Activated B cell treated with CpG ODN at 0.5 μM for 24 hours (primary cell): ENCODE measurements around the gene COQ8A. TPM values are rescaled to one million over a fixed set of nuclear protein-coding genes. Genes with fewer than 3 reads are reported as not detected.

Source experiments
- ATAC-seq: fragments of 200-7000 bp; cut with Tn5 transposase; one replicate; pipeline ENCODE4 v1.10.0; 2021; ENCODE audit warnings: low read depth, mild to moderate bottlenecking, moderate library complexity
- CTCF ChIA-PET: fragments of 350-600 bp; sonication (Branson Sonifier 250); formaldehyde crosslinking; loops from one replicate; lab custom pipeline; 2021; ENCODE audit warnings: antibody characterized with exemption; lab: Charles Lee
- POLR2A ChIA-PET: fragments of 350-600 bp; sonication (Branson Sonifier 250); formaldehyde crosslinking; loops from one replicate; lab custom pipeline; 2021; ENCODE audit warnings: antibody characterized with exemption; lab: Charles Lee
- DNase-seq: peaks from one replicate; pipeline ENCODE4 v3.0.0; 2022
- H3K27ac Mint-ChIP-seq: one replicate; pipeline ENCODE4 v1.8.0; 2020; ENCODE audit warnings: mixed read lengths
- H3K27me3 Mint-ChIP-seq: one replicate; pipeline ENCODE4 v1.8.0; 2021; ENCODE audit warnings: mixed read lengths
- H3K36me3 Mint-ChIP-seq: one replicate; pipeline ENCODE4 v1.8.0; 2021; ENCODE audit warnings: low read depth, mixed read lengths
- H3K4me1 Mint-ChIP-seq: one replicate; pipeline ENCODE4 v1.8.0; 2021; ENCODE audit warnings: mixed read lengths
- H3K4me3 Mint-ChIP-seq: one replicate; pipeline ENCODE4 v1.8.0; 2020; ENCODE audit warnings: mild to moderate bottlenecking, mixed read lengths
- H3K9me3 Mint-ChIP-seq: one replicate; pipeline ENCODE4 v1.8.0; 2020; ENCODE audit warnings: mixed read lengths
- intact Hi-C: fragments of 100-400 bp; cut with micrococcal nuclease; formaldehyde crosslinking; loops from one replicate; pipeline ENCODE4 v1.15.1; 2024
- total RNA-seq: library from RNA; stranded (reverse); gene quantifications from 2 replicates; pipeline ENCODE4 v1.2.3, GENCODE V29; 2022
- TF ChIP-seq, protein P1 (sequence below): fragments of 200-600 bp; IDR thresholded peaks from one replicate; pipeline ENCODE4 v1.8.0; 2022; ENCODE audit warnings: antibody characterized with exemption, mild to moderate bottlenecking

Gene COQ8A
- total RNA-seq, 1 donor from 2014 or later: 28.5 TPM

DNA sequence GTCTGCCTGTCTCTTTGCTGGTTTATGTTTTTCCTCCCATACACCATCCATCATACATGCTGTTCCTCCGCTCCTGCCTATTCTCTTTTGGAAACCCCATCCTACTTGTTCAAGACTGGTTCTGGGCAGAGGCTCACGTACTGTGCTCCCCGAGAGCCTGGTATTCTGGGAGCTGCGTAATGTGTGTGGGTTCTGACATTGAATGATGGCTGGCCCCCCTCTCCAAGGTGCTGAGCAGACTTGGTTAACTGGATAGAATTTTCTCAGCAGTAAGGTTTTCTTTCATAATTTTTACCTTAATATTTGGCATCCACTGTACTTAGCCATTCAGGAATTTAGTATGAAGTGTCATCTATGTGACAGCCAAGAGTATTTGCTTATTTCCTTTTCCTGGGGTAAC, 26.6 kb downstream of the COQ8A start:
- Mint-ChIP-seq H3K36me3 (peaks cover 62% of the 10 kb centered on the region), H3K9me3 (peaks cover 2% of the 10 kb centered on the region), H3K4me3 (no peak overlapping the region), H3K27ac (no peak overlapping the region), H3K27me3 (no peaks in the 10 kb centered on the region), H3K4me1 (peaks cover 21% of the 10 kb centered on the region)
- POLR2A ChIA-PET: no interaction called here
- ATAC-seq (no peak), DNase-seq (no peak)
- intact Hi-C loops: no loop called here
- CTCF ChIA-PET: no interaction called here
- TF ChIP-seq, protein P1, sequence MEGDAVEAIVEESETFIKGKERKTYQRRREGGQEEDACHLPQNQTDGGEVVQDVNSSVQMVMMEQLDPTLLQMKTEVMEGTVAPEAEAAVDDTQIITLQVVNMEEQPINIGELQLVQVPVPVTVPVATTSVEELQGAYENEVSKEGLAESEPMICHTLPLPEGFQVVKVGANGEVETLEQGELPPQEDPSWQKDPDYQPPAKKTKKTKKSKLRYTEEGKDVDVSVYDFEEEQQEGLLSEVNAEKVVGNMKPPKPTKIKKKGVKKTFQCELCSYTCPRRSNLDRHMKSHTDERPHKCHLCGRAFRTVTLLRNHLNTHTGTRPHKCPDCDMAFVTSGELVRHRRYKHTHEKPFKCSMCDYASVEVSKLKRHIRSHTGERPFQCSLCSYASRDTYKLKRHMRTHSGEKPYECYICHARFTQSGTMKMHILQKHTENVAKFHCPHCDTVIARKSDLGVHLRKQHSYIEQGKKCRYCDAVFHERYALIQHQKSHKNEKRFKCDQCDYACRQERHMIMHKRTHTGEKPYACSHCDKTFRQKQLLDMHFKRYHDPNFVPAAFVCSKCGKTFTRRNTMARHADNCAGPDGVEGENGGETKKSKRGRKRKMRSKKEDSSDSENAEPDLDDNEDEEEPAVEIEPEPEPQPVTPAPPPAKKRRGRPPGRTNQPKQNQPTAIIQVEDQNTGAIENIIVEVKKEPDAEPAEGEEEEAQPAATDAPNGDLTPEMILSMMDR: no peak

DNA sequence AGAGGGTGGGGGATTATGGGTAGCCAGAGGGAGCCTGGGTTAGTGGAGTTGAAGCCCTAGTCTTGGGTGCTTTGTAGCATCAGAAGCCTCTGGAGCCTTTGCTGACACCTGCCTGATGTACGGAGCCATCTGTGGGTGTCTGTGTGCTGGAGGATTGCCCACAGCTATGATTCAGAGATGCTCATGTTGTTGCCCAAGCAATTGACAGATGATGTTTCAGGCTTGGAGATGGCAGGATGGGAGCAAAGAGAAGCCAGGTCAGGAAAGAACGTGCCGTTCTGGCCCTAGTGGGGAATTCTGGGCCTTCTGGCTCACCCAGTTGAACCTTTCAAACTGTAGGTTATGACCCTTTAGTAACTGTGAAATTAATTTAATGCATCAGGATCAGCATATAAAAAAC, 27.6 kb downstream of the COQ8A start:
- Mint-ChIP-seq H3K9me3 (peaks cover 6% of the 10 kb centered on the region), H3K36me3 (peaks cover 63% of the 10 kb centered on the region), H3K27me3 (no peaks in the 10 kb centered on the region), H3K4me1 (peaks cover 21% of the 10 kb centered on the region), H3K4me3 (no peak overlapping the region), H3K27ac (no peak overlapping the region)
- ChIA-PET POLR2A (no interaction called here), CTCF (no interaction called here)
- ATAC-seq (no peak), DNase-seq (no peak)
- TF ChIP-seq, protein P1: no peak
- intact Hi-C loops: no loop called here

DNA sequence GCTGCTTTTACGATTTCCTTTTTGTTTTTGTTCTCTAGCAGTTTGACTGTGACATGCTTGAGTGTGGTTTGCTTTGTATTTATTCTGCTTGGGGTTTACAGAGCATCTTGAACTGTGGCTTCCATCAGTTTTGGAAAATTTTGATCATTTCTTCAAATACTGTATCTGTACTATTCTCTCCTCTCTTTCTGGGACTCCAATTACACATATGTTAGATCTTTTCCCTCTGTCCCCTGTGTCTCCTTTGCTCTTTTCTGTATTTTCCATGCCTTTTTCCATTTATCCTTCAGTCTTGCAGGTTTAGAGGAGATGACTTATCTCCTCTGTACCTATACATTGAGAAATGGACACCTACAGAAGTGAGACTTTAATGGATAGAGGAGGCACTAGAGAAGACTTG, 31.7 kb downstream of the COQ8A start:
- Mint-ChIP-seq H3K27me3 (no peaks in the 10 kb centered on the region), H3K9me3 (peaks cover 6% of the 10 kb centered on the region), H3K4me1 (peaks cover 5% of the 10 kb centered on the region), H3K4me3 (no peak overlapping the region), H3K27ac (no peak overlapping the region), H3K36me3 (peaks cover 58% of the 10 kb centered on the region)
- TF ChIP-seq, protein P1: no peak
- no peak for ATAC-seq
- ChIA-PET POLR2A (no interaction called here), CTCF (no interaction called here)
- intact Hi-C loops: no loop called here
- DNase-seq: no peak

DNA sequence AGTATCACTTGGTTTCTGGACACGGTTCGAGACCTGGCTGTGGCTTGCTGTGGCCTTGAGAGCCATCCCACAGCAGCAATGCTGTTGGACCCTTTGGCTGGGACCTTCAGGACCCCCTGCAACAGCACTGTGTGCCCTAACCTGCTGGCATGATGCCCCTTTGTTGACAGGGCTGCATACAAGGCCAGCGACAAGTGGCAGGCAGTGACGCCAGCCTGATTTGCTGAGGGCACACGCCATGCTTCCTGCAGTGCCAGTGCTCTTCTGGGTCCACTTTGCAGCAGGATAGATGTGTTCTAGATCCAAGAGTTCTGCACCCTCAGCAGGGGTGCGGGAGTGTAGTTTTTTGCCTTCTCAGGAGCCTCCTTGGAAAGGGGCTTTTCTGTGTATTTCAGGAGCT, 32.8 kb downstream of the COQ8A start:
- ChIA-PET POLR2A (interaction anchor here (0.6 kb wide), 1 partner anchor 34 kb away, joined by 7 read pairs; no protein-coding TSS in a partner anchor), CTCF (no interaction called here)
- intact Hi-C loops: no loop called here
- no peak overlapping the region for H3K27ac Mint-ChIP-seq
- TF ChIP-seq, protein P1: no peak
- no peaks in the 10 kb centered on the region for H3K27me3 Mint-ChIP-seq
- ATAC-seq (no peak), DNase-seq (no peak)
- peaks cover 5% of the 10 kb centered on the region for H3K4me1 Mint-ChIP-seq
- peaks cover 6% of the 10 kb centered on the region for H3K9me3 Mint-ChIP-seq
- peaks cover 57% of the 10 kb centered on the region for H3K36me3 Mint-ChIP-seq
- no peak overlapping the region for H3K4me3 Mint-ChIP-seq

DNA sequence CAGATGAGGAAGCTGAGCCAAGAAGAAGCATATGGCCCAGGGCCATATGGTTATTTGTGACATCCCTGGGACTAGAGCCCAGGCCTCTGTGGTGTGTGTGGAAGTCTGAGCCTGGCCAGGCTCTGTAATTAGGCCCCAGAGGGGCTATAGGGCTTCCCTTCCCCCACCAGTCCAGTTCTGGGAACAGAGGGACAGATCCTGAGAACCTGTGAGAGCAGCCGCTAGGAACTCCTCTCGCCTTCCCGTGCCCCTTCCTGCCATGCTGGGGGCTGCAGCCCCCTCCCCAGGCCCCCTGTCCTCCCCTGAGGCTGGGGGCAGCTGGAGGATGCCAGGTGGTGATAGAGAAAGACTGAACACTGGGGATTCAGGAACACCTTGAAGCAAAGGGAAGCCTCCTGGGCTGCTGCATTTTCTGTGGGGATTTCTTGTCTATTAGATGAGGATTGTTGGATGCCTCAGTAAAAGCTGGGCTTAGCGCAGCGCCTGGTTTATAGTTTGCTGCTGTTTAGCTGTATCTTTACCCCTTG, 33.3 kb downstream of the COQ8A start:
- Mint-ChIP-seq H3K36me3 (peaks cover 56% of the 10 kb centered on the region), H3K9me3 (peaks cover 6% of the 10 kb centered on the region)
- CTCF ChIA-PET: no interaction called here

More for the DNA sequence above, 33.3 kb downstream of the COQ8A start:
- Mint-ChIP-seq H3K27ac (no peak overlapping the region), H3K27me3 (no peaks in the 10 kb centered on the region), H3K4me3 (no peak overlapping the region), H3K4me1 (peaks cover 5% of the 10 kb centered on the region)
- TF ChIP-seq, protein P1: no peak
- intact Hi-C loops: no loop called here
- POLR2A ChIA-PET: no interaction called here
- ATAC-seq (no peak), DNase-seq (no peak)
